Eye (tissue), 1 donor: ENCODE results near the gene ZNF787.
"Not testable (repeated sequence)": the region's sequence is repeated elsewhere in the genome, so short reads cannot be mapped to it uniquely, and the experiment has no call there.

ENCODE experiments used
- DNase-seq: peaks from one replicate; pipeline ENCODE4 v3.0.0-alpha.2; 2015

ZNF787 gene

GRCh38 chr19:56121180-56122167, at the start of gene ZNF787:
Gene ZNF787 (minus strand): TSS chr19:56121295. CDS start chr19:56103217, 18,078 bp downstream.
- DNase-seq, result peak; percentile 99

GRCh38 chr19:56170261-56170660, 49.2 kb upstream of the ZNF787 start:
- DNase-seq, result no peak

- peak; percentile 44 for DNase-seq
Measured at GRCh38 chr19:56167064-56167578, 46.0 kb upstream of the ZNF787 start.

DNA sequence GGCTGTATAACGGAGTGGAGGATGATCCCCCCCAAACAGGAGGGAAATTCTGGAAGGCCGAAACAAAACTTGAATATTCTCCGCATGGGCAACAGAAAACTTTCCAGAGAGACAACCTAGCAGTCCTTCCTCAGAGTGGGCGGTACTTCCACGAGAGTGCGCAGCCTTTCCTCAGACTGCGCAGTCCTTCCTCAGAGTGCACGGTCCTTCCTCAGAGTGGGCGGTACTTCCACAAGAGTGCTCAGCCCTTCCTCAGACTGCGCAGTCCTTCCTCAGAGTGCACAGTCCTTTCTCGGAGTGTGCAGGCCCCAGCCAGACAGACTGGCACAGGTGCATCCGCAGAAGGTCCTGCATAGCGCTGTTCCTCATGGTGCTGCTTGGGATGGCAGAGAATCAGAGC, 42.0 kb upstream of the ZNF787 start:
- no peak for DNase-seq

DNA sequence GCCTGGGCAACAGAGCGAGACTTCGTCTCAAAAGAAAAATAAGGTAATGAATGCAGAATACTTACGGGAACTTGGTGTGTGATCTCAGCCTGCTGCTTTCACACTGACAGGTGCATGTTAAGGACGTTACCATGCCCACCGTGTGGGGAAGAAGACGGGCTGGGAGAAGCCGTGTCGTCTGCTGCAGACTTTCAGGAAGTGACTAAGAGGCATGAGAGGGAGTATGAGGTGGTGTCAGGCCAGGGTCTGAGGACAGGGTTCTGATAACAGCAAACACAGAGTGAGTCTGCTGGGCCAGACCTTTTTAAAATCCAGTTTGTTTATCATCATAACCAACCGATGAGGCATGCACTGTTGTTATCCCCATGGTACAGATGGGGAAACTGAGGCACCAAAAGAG, 41.2 kb upstream of the ZNF787 start:
- DNase-seq, result no peak

DNA sequence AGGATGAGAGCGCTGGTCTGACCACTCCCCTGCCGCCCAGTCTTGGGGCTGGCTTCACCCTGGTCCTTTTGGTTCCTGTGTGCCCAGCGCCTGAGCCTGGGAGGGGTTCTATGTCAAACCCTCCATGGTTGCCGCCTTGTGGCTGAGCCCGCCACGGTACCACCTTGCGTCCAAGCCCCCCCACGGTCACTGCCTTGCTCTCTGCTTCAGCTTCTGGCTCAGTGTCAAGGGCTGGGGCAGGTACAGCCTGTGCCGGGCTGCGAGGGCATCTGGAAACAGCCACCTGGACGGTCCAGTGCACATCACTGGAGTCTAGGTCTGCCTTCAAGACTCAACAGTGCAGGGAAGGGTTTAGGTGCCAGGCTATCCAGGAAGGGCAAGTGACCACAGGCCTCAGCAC, 40.4 kb upstream of the ZNF787 start:
- no peak for DNase-seq

GRCh38 chr19:56159622-56160271, 38.7 kb upstream of the ZNF787 start:
- DNase-seq, result no peak

DNA sequence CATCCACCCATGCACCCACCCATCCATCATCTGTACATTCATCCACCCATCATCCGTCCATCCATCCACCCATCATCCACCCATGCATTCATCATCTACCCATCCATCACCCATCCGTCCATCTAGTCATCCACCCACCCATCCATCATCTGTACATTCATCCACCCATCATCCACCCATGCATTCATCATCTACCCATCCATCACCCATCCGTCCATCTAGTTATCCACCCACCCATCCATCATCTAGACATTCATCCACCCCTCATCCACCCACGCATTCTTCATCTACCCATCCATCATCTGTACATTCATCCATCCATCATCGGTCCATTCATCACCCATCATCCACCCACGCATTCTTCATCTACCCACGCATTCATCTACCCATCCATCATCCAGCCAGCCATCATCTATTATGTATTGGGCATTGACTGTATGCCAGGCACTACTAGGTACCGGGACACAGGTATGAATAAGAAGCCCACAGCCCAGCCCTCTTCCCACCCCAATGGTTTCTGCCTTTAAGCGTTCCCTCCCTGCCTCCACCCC, 38.0 kb upstream of the ZNF787 start:
- DNase-seq, result no peak

DNA sequence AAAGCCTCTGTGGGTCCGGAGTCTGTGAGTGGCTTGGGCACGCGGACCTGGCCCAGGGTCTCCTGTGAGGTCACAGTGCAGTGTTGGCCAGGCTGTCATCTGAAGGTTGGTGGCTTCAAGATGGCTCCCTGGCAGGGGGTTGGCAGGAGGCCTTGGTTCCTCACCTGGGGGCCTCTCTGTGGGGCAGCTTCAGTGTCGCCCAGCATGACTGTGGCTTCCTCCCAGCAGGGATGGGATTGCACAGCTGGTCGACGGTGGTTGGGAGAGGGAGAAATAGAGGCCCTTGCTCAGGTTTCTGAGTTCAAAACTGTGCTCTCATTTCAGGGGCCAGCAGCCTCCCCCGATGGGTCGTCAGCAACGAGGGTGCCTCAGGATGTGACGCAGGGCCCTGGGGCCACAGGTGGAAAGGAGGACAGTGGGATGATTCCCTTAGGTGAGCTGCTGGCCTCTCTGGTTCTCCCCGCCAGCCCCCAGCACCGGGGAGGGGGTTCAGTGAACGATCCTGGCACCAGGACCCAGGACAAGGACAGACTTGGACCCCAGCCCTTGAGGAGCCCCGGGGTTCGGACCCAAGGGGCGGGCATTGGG, 37.2 kb upstream of the ZNF787 start:
- no peak for DNase-seq

DNA sequence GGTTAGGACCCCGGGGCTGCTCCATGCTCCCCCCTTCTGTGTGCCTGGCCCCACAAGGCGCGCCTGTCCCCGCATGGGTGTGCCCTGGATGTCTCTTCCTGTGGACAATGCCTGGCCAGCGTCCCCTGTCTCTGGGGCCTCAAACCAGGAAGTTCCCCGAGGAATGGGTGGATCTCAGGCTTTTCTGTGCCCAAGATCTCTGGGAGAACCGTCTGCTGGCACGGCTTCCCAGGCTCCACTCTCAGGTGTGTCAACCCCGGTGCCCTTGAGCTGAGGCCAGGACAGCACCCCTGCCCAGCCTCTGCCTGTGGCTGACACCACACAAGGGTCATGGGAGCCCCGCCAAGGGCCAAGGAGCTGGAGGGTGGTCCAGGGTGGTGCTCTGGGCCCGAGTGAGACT, 35.7 kb upstream of the ZNF787 start:
- DNase-seq, result no peak

DNA sequence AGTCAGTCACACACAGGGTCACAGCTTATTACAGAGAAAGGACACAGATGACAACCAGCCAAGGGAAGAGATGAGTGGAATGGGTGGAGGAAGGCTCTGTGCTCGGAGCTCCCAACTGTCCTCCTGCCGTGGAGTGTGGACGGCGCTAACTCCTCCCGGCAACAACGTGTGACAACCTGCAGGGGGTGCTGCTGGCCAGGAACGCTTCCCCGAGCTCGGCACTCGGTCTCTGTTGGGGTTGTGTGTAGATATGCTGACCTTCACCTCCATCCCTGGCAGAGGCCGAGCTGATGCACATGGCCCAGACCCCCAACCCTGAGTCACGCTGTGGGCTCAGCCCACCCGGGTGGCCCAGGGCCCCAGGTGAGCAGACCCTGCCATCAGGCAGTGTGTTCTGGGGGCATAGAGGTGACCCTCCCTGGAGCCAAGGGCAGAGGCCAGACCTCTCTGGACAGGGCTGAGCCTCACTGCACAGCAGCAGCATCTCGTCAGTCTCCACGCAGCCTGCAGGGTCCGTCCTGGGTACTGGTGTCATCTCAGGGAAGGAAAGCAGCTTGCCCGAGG, 34.1 kb upstream of the ZNF787 start:
- DNase-seq, result no peak

- no peak for DNase-seq
Measured at GRCh38 chr19:56153507-56153906, 32.4 kb upstream of the ZNF787 start.

- no peak for DNase-seq
Measured at GRCh38 chr19:56152644-56153043, 31.5 kb upstream of the ZNF787 start.

- no peak for DNase-seq
Measured at GRCh38 chr19:56150358-56150757, 29.3 kb upstream of the ZNF787 start.

- no peak for DNase-seq
Measured at GRCh38 chr19:56149656-56150038, 28.6 kb upstream of the ZNF787 start.

- DNase-seq, result not testable (repeated sequence)
Measured at GRCh38 chr19:56148955-56149655, 28.0 kb upstream of the ZNF787 start.

DNA sequence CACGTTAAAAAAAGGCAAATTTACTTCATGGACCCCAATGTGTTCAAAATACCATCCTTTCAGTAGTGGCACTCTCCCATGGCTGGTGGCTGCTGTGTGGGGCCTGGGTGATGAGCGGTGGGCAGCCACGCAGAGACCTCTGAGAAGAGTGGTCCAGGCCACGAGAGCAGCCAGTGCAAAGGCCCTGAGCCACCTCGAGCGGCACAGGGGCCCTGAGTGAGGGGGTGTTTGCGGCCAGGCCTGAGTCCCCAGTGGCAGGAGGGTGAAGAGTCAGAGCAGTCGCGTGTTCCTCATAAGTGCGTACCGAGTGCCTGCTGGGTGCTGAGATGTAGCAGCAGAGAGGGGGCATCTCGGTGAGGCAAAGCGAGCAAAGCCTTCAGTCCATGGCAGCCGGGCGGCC, 27.0 kb upstream of the ZNF787 start:
- DNase-seq, result no peak

DNA sequence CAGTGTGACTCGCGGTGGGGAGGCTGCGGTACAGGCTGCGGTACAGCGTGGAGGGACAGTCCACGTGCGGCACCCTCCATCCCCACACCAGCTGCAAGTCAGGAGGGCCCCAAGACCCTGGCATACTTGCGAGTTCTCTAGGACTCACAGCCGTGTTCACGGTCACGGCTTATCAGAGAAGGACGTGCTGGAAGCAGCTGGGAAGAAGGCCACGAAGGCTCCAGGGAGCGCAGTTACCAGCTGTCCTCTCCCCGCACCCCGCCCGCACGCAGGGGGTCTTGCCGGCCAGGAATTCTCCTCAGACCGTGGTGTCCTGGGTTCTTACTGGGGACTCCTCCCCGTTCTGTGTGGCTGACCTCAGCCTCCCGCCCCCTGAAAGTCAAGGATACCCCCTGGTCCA, 26.2 kb upstream of the ZNF787 start:
- no peak for DNase-seq

GRCh38 chr19:56146904-56147303, 25.8 kb upstream of the ZNF787 start:
- no peak for DNase-seq

DNA sequence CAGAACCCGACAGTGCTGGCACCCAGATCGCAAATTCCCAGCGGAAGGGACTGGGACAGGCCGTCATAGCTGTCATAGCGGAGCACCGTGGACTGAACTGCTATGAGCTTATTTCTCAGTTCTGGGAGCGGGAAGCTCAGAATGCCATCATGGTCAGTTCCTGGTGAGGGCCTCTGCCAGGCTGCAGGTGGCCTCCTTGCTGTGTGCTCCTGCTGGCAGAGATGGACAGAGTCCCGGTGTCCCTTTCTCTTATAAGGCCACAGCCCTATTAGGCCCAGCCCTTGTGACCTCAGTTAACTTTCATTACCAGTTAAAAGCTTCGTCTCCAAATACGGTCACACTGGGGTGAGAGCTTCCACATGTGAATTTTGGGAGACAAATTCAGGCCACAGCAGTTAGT, 24.6 kb upstream of the ZNF787 start:
- no peak for DNase-seq

DNA sequence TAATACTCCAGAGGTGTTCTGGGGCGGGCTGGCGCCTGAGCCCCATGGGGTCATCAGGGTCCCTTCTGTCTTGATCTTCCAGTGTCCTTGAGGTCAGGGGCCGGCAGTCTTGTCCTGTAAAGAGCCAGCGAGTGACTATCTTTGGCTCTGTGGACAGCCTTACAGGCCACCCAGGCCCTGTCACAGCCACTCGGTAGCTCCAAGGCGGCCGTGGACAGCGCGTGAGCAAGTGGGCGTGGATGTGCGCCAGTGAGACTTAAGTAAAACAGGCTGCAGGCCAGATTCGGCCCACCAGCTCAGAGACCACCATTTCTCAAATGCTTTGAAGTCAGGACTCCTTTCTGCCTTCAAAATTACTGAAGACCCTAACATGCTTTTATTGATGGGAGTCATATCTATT, 23.7 kb upstream of the ZNF787 start:
- DNase-seq, result no peak

- no peak for DNase-seq
Measured at GRCh38 chr19:56144376-56144775, 23.3 kb upstream of the ZNF787 start.
